Ovary (tissue), 3 donors: Measurements from ENCODE around the gene PGBD5.
"Not testable (repeated sequence)": the region's sequence is repeated elsewhere in the genome, so short reads cannot be mapped to it uniquely, and the experiment has no call there.

ENCODE experiments used
- EP300 ChIP-seq: sonication (generic); formaldehyde crosslinking; IDR thresholded peaks from one replicate; pipeline ENCODE4 v1.6.1; 2017; ENCODE audit warnings: antibody characterized with exemption
- TF ChIP-seq, protein P1 (sequence below), 3 donors: fragments of 450-650 bp in 2 of 3; fragments of 200-600 bp in 1 of 3; IDR thresholded peaks; one replicate each; pipeline versions ENCODE4 v1.5.1 to v1.8.0; 2016 to 2022; ENCODE audit warnings: antibody characterized with exemption in 3 of 3, mild to moderate bottlenecking in 1 of 3
- donor health status: DM: no; HTN: no; CAD: no.

DNA sequence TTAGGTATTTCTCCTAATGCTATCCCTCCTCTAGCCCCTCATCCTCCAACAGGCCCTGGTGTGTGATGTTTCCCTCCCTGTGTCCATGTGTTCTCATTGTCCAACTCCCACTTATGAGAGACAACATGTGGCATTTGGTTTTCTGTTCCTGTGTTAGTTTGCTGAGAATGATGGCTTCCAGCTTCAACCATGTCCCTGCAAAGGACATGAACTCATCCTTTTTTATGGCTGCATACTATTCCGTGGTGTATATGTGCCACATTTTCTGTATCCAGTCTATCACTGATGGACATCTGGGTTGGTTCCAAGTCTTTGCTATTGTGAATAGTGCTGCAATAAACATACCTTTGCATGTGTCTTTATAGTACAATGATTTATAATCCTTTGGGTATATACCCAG lies 44.6 kb upstream of the PGBD5 start:
- TF ChIP-seq, protein P1, sequence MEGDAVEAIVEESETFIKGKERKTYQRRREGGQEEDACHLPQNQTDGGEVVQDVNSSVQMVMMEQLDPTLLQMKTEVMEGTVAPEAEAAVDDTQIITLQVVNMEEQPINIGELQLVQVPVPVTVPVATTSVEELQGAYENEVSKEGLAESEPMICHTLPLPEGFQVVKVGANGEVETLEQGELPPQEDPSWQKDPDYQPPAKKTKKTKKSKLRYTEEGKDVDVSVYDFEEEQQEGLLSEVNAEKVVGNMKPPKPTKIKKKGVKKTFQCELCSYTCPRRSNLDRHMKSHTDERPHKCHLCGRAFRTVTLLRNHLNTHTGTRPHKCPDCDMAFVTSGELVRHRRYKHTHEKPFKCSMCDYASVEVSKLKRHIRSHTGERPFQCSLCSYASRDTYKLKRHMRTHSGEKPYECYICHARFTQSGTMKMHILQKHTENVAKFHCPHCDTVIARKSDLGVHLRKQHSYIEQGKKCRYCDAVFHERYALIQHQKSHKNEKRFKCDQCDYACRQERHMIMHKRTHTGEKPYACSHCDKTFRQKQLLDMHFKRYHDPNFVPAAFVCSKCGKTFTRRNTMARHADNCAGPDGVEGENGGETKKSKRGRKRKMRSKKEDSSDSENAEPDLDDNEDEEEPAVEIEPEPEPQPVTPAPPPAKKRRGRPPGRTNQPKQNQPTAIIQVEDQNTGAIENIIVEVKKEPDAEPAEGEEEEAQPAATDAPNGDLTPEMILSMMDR (IDR thresholded peaks at IDR 0.05), result not testable (repeated sequence)
- TF ChIP-seq EP300, result not testable (repeated sequence)
